Kidney epithelial cell (primary cell): ENCODE measurements around the gene WRAP53. TPM values are rescaled to one million over a fixed set of nuclear protein-coding genes. Genes with fewer than 3 reads are reported as not detected.

Experiments used
- DNase-seq: peaks from one replicate; pipeline ENCODE4 v3.0.0-alpha.2; 2010; ENCODE audit warnings: low read depth
- H3K27me3 ChIP-seq: 2 replicates; pipeline ENCODE4 v1.6.0; 2011; ENCODE audit warnings: low read length; ENCODE audit not compliant: control insufficient read depth, insufficient read depth
- H3K36me3 ChIP-seq: 2 replicates; pipeline ENCODE4 v1.5.1; 2011; ENCODE audit warnings: low read length; ENCODE audit not compliant: control insufficient read depth, insufficient read depth
- H3K4me3 ChIP-seq: 2 replicates; pipeline ENCODE4 v1.5.1; 2011; ENCODE audit warnings: low read depth, mild to moderate bottlenecking, control low read depth, low read length
- CTCF ChIP-seq: IDR thresholded peaks from 2 replicates; pipeline ENCODE4 v1.5.1; 2011; ENCODE audit warnings: mild to moderate bottlenecking, moderate library complexity, low read length, control low read depth, inconsistent platforms; ENCODE audit not compliant: insufficient read depth, poor library complexity, severe bottlenecking
- total RNA-seq: library from RNA; depleted of rRNA; stranded (reverse); fragments of >200 nt; gene quantifications from 2 replicates; pipeline ENCODE4 v1.2.3, GENCODE V29; 2015

WRAP53 gene
- total RNA-seq, 1 donor from 2014 or later = 13.3 TPM

- H3K36me3 ChIP-seq = no peaks in the 10 kb centered on the region
- no peak overlapping the region for H3K4me3 ChIP-seq
- TF ChIP-seq CTCF = no peak
- peaks cover 2% of the 10 kb centered on the region for H3K27me3 ChIP-seq
- no peak for DNase-seq
Observed at GRCh38 chr17:7727886-7728285, 39.6 kb downstream of the WRAP53 start.

GRCh38 chr17:7729816-7730215 is 41.5 kb downstream of the WRAP53 start:
- DNase-seq = no peak
- no peaks in the 10 kb centered on the region for H3K36me3 ChIP-seq
- TF ChIP-seq CTCF = no peak
- H3K4me3 ChIP-seq = no peak overlapping the region
- H3K27me3 ChIP-seq = no peaks in the 10 kb centered on the region

- TF ChIP-seq CTCF = no peak
- Histone ChIP-seq H3K36me3 (no peaks in the 10 kb centered on the region), H3K27me3 (peaks cover 9% of the 10 kb centered on the region), H3K4me3 (no peak overlapping the region)
- DNase-seq = no peak
Observed at GRCh38 chr17:7732981-7733539, 44.8 kb downstream of the WRAP53 start.

- peaks cover 22% of the 10 kb centered on the region for H3K27me3 ChIP-seq
- H3K4me3 ChIP-seq = no peak overlapping the region
- no peaks in the 10 kb centered on the region for H3K36me3 ChIP-seq
- no peak for DNase-seq
- TF ChIP-seq CTCF = no peak
Observed at GRCh38 chr17:7737601-7738000, 49.3 kb downstream of the WRAP53 start.

- H3K4me3 ChIP-seq = no peak overlapping the region
- no peak for DNase-seq
- H3K36me3 ChIP-seq = no peaks in the 10 kb centered on the region
- peaks cover 22% of the 10 kb centered on the region for H3K27me3 ChIP-seq
- TF ChIP-seq CTCF = no peak
Observed at GRCh38 chr17:7739746-7740145, 51.5 kb downstream of the WRAP53 start.

- Histone ChIP-seq H3K4me3 (no peak overlapping the region), H3K27me3 (peaks cover 22% of the 10 kb centered on the region), H3K36me3 (no peaks in the 10 kb centered on the region)
- no peak for TF ChIP-seq CTCF
- no peak for DNase-seq
Observed at GRCh38 chr17:7740481-7741001, 52.3 kb downstream of the WRAP53 start.
